ENCODE data around the gene S1PR5.

S1PR5 gene

DNA sequence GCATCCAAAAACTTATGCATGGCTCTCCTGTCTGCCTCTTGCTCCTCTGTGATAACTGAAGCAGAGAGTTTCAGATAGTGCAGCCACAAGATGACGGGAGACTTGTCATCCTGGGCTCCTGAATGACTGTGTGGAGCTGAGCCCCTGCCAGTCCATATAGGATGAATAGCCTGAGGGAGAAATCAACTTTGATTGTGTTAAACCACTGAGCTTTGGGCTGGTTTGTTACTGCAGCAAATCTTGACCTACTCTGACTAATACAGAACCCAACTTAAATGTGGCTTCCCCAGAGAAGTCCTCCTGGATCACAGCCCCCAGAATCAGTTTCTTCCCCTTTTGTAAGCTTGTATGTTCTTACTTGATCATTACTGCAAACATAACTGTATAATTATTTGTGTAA is 15.2 kb upstream of the S1PR5 start:
- TF ChIP-seq POLR2AphosphoS5 (IDR thresholded peaks at IDR 0.05; ENCODE audit: low read depth, low read length) (no peak), SIN3A (IDR thresholded peaks at IDR 0.05; ENCODE audit: borderline replicate concordance, insufficient read depth, low read length) (no peak), FOXP2 (optimal IDR thresholded peaks at IDR 0.05; ENCODE audit: borderline replicate concordance, extremely low read depth, extremely low read length, insufficient read depth) (no peak), TAF1 (IDR thresholded peaks at IDR 0.05; ENCODE audit: borderline replicate concordance, insufficient read depth, low read length) (no peak), REST (IDR thresholded peaks at IDR 0.05; ENCODE audit: insufficient read depth in 1 of 2, low read depth in 2 of 2, low read length in 2 of 2) (no peak)

DNA sequence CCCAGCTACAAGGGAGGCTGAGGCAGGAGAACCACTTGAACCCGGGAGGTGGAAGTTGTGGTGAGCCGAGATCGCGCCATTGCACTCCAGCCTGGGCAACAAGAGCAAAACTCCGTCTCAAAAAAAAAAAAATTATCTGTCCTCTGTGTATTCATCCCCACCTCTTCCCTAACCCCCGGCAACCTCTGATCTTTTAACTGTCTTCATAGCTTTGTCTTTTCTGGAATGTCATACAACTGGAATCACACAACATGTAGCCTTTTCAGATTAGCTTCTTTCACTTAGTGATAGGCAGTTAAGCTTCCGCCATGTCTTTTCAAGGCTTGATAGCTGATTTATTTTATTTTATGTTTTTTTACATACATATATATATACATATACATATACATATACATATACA is 8.4 kb upstream of the S1PR5 start:
- no peak for TF ChIP-seq POLR2AphosphoS5 (IDR thresholded peaks at IDR 0.05; ENCODE audit: low read depth, low read length)
- TF ChIP-seq SIN3A (IDR thresholded peaks at IDR 0.05; ENCODE audit: borderline replicate concordance, insufficient read depth, low read length) = no peak
- no peak for TF ChIP-seq TAF1 (IDR thresholded peaks at IDR 0.05; ENCODE audit: borderline replicate concordance, insufficient read depth, low read length)
- no peak for TF ChIP-seq FOXP2 (optimal IDR thresholded peaks at IDR 0.05; ENCODE audit: borderline replicate concordance, extremely low read depth, extremely low read length, insufficient read depth)
- TF ChIP-seq REST (IDR thresholded peaks at IDR 0.05; ENCODE audit: insufficient read depth in 1 of 2, low read depth in 2 of 2, low read length in 2 of 2) = no peak

DNA sequence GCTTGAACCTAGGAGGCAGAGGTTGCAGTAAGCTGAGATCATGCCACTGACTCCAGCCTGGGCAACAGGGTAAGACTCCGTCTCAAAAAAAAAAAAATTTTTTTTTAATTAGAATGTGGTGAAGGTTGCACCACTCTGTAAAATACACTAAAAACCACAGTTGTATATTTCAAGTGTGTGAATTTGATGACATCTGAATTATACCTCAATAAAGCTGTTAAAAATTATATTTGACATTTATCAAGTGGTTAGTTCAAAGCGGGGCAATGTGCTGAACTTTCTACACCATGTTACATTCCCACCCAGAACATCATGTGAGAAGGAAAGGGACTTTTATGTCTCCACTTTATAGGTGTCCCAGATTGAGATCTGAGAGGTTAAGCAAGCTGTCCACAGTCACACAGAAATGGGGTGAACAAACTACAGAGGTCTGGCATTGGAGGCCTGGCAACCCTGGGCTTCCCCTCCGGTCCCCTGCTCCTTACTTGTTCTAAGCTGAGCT is 5.9 kb upstream of the S1PR5 start:
- TF ChIP-seq REST (IDR thresholded peaks at IDR 0.05; ENCODE audit: insufficient read depth in 1 of 2, low read depth in 2 of 2, low read length in 2 of 2) (no peak), POLR2AphosphoS5 (IDR thresholded peaks at IDR 0.05; ENCODE audit: low read depth, low read length) (no peak), FOXP2 (optimal IDR thresholded peaks at IDR 0.05; ENCODE audit: borderline replicate concordance, extremely low read depth, extremely low read length, insufficient read depth) (no peak), SIN3A (IDR thresholded peaks at IDR 0.05; ENCODE audit: borderline replicate concordance, insufficient read depth, low read length) (no peak), TAF1 (IDR thresholded peaks at IDR 0.05; ENCODE audit: borderline replicate concordance, insufficient read depth, low read length) (no peak)

GRCh38 chr19:10521461-10522171 is 4.4 kb upstream of the S1PR5 start:
- TF ChIP-seq SIN3A (IDR thresholded peaks at IDR 0.05; ENCODE audit: borderline replicate concordance, insufficient read depth, low read length) = no peak
- no peak for TF ChIP-seq REST (IDR thresholded peaks at IDR 0.05; ENCODE audit: insufficient read depth in 1 of 2, low read depth in 2 of 2, low read length in 2 of 2)
- no peak for TF ChIP-seq TAF1 (IDR thresholded peaks at IDR 0.05; ENCODE audit: borderline replicate concordance, insufficient read depth, low read length)
- TF ChIP-seq POLR2AphosphoS5 (IDR thresholded peaks at IDR 0.05; ENCODE audit: low read depth, low read length) = no peak
- no peak for TF ChIP-seq FOXP2 (optimal IDR thresholded peaks at IDR 0.05; ENCODE audit: borderline replicate concordance, extremely low read depth, extremely low read length, insufficient read depth)
